GM12801 (cell line): ENCODE data around the gene TRAF1.

Source experiments
- CTCF ChIP-seq: IDR thresholded peaks from one replicate; pipeline ENCODE4 v1.5.1; 2011; ENCODE audit warnings: control low read depth; ENCODE audit not compliant: insufficient read length; ENCODE audit errors: extremely low read depth

The TRAF1 gene

GRCh38 chr9:120947222-120947621 is 20.6 kb upstream of the TRAF1 start:
- TF ChIP-seq CTCF: no peak

GRCh38 chr9:120946259-120946658 is 19.7 kb upstream of the TRAF1 start:
- TF ChIP-seq CTCF: no peak

DNA sequence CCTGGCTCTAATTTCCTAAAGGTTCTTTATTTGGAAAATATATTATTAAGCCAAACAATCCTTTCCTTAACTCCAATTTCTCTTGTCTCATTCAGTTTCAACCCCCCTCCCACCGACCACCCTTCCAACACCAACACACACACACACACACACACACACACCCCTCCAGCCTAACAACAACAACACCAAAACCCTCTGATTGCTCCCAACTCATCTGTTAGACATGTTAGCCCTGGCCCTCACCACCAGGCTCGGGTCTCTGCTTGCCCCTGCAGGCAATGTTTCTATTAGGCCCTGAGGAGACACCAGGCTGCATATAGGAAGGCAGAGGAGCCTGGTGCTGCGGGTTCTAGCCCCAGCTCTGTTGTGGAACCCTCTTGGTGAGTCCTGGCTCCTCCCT is 18.4 kb upstream of the TRAF1 start:
- TF ChIP-seq CTCF: no peak

DNA sequence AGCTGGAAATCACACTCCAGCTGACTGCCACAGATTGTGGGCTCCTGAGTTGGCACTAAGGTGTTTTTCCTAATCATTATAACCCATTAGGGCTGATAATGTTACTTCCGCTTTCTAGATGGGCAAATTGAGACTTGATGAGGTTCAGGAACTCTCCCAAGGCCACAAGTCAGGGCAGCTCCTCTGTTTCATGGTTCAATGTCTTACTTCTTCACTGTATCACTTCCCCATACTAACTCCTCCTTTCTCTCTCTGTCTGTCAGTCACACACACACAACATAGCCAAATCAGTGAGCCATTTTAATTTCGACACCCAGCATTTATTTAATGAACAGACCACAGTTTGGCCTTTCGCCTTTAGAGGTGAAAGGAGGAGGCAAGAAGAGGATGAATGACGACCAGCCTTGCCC is 17.8 kb upstream of the TRAF1 start:
- TF ChIP-seq CTCF: no peak

DNA sequence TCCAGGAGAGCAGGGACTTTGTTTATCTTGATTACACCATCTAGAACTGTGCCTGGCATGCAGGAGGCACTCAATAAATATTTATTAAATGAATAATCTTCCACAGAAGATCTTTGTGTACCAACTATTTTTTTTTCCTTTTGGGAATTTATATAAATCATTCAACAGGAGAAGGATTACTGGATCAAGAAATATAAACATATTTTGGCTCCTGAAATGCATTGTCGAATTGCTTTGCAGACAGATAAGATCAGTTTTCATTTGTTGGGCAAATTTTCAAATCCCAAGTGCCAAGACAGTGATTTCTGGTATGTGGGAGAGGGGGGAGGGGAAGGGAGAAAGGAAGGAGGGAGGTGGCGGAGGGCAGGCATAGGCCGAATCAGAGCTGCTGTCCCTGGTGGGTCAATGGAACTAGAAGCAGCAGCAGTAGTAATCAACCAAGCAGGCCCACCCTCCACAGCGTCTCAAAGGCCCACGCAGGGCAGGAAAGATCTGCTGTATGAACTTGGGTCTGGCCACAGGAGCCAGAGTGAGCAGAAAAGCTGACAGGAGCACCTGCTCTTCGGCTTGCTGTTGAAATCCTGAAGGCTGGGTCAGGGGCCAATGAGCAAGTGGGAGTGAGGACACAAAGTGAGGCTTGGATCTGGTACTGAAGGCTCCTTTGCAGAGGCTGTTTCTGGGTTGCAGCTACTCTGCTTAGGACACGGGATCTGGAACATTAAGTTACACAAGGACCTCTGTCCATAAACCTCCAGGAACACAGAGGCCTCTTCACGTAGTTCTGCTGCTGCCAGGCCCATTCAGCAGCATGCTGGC is 15.8 kb upstream of the TRAF1 start:
- no peak for TF ChIP-seq CTCF

- TF ChIP-seq CTCF: no peak
Observed at GRCh38 chr9:120941046-120941770, 14.6 kb upstream of the TRAF1 start.

- no peak for TF ChIP-seq CTCF
Observed at GRCh38 chr9:120940573-120940972, 14.0 kb upstream of the TRAF1 start.
